Astrocyte (in vitro differentiated cells and primary cell): ENCODE measurements around the gene FLT1.

Source experiments
- CTCF ChIP-seq: IDR thresholded peaks from 2 replicates; pipeline ENCODE4 v1.5.1; 2011; ENCODE audit warnings: low read depth, mild to moderate bottlenecking, inconsistent platforms, low read length, moderate library complexity; ENCODE audit not compliant: insufficient read depth
- EZH2 ChIP-seq: IDR thresholded peaks from 2 replicates; pipeline ENCODE4 v1.6.1; 2012; ENCODE audit warnings: mild to moderate bottlenecking, low read length, inconsistent platforms; ENCODE audit not compliant: insufficient read depth

DNA sequence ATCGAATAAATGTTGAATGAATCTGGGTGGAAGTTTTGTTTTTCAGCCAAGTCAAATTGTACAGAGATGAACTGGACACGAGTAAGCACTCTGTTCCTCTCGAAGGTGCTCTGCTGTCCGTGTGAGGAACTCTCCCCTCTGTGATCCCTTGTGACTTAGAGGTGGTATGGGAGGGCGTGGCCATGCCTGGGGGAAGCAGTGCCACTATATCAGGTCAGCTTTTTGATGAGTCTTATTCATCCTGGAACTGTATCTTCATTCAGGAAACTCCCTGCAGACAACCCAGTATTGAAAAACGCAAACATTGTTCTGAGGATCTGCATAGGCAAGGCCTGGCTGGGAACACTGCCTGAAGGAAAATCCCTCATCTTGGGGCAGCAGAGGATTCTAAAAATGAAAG lies 45.7 kb upstream of the FLT1 start:
- TF ChIP-seq CTCF = no peak
- TF ChIP-seq EZH2 = no peak
